GM12892 (cell line): ENCODE measurements around the gene C1orf167.

Source experiments
- POLR2A ChIP-seq: IDR thresholded peaks from 2 replicates; pipeline ENCODE4 v1.6.1; 2011; ENCODE audit warnings: low read depth, low read length, control low read depth
- POLR2AphosphoS5 ChIP-seq: IDR thresholded peaks from 2 replicates; pipeline ENCODE4 v1.6.1; 2011; ENCODE audit warnings: low read depth, low read length, control low read depth
- TAF1 ChIP-seq: IDR thresholded peaks from 2 replicates; pipeline ENCODE4 v1.6.1; 2011; ENCODE audit warnings: low read depth, mild to moderate bottlenecking, control low read depth, low read length, borderline replicate concordance

- TF ChIP-seq POLR2A = no peak
- TF ChIP-seq POLR2AphosphoS5 = no peak
- no peak for TF ChIP-seq TAF1
Measured at GRCh38 chr1:11837767-11838348, 75.9 kb downstream of the C1orf167 start.
